CD4-positive, alpha-beta T cell treated with Interleukin-6 at 100 ng/mL for 8 hours (primary cell): Measurements from ENCODE around the gene MUC20.
"Not testable (repeated sequence)": the region's sequence is repeated elsewhere in the genome, so short reads cannot be mapped to it uniquely, and the experiment has no call there.

ENCODE experiments used
- DNase-seq: peaks from one replicate; pipeline ENCODE4 v3.0.0-alpha.2; 2020; ENCODE audit warnings: mixed read lengths, low spot score

The MUC20 gene

GRCh38 chr3:195720831-195721506 lies at the start of gene MUC20:
Gene MUC20 (plus strand): TSS chr3:195720978. CDS start chr3:195721008, 30 bp downstream.
- DNase-seq: not testable (repeated sequence)

- DNase-seq: not testable (repeated sequence)
Observed at GRCh38 chr3:195671283-195671682, 49.5 kb upstream of the MUC20 start.

- DNase-seq: not testable (repeated sequence)
Observed at GRCh38 chr3:195673711-195674110, 47.1 kb upstream of the MUC20 start.

GRCh38 chr3:195678391-195679015 lies 42.3 kb upstream of the MUC20 start:
- DNase-seq: not testable (repeated sequence)

- not testable (repeated sequence) for DNase-seq
Observed at GRCh38 chr3:195680690-195681089, 40.1 kb upstream of the MUC20 start.

GRCh38 chr3:195681458-195682103 lies 39.2 kb upstream of the MUC20 start:
- not testable (repeated sequence) for DNase-seq

GRCh38 chr3:195682104-195682742 lies 38.6 kb upstream of the MUC20 start:
- not testable (repeated sequence) for DNase-seq

- not testable (repeated sequence) for DNase-seq
Observed at GRCh38 chr3:195683722-195684526, 36.9 kb upstream of the MUC20 start.

GRCh38 chr3:195684527-195685257 lies 36.1 kb upstream of the MUC20 start:
- DNase-seq: not testable (repeated sequence)

- DNase-seq: not testable (repeated sequence)
Observed at GRCh38 chr3:195686537-195687208, 34.1 kb upstream of the MUC20 start.

- DNase-seq: not testable (repeated sequence)
Observed at GRCh38 chr3:195687209-195687760, 33.5 kb upstream of the MUC20 start.

GRCh38 chr3:195688471-195689183 lies 32.2 kb upstream of the MUC20 start:
- not testable (repeated sequence) for DNase-seq

GRCh38 chr3:195689184-195690070 lies 31.4 kb upstream of the MUC20 start:
- DNase-seq: not testable (repeated sequence)

- DNase-seq: no peak
Observed at GRCh38 chr3:195690951-195691350, 29.8 kb upstream of the MUC20 start.

- not testable (repeated sequence) for DNase-seq
Observed at GRCh38 chr3:195691596-195692353, 29.0 kb upstream of the MUC20 start.

GRCh38 chr3:195692354-195692685 lies 28.5 kb upstream of the MUC20 start:
- DNase-seq: no peak

GRCh38 chr3:195692781-195693427 lies 27.9 kb upstream of the MUC20 start:
- no peak for DNase-seq
